HK-2 (cell line): ENCODE results near the gene CPSF4L.

Source experiments
- DNase-seq: peaks from one replicate; pipeline ENCODE4 v3.0.0-alpha.2; 2018; ENCODE audit not compliant: unreplicated experiment

CPSF4L gene

DNA sequence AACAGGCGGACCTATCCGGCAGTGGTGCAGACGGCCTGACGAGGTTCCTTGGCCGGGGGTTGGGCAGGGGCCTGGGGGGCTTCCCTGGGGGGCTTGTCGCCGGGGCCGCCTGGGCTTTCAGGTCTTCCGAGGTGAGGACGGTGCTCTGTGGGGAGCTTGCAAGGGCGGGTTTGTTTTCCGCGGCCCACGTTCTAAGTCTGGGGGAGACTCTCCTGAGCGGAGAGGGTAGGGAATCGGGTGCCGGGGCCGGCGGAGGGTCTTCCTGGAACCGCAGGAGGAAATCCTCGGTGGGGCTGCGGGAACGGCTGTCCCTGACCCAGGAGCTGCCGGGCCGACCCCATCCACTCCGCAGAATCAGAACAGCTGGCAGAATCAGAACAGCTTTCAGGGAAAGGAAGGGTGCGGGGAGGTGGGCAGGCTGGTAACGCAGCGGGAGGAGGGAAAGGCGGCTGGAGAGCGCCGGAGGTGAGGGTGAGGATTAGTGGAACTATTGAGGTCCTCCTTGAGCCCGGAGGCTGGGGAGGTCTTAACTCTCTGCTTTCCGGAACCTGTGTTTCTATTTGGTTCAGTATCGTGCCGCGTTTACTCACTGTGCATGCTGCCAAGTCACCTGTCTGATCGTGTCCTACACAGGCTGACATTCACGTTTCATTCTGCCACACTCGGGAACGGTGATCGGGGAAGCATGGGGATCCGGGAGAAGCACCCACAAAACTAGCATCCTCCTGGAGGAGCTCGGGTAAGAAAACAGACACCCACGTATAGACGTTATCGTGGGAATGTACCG, 28.9 kb downstream of the CPSF4L start:
- DNase-seq = peak; percentile 35

GRCh38 chr17:73231841-73232586, 29.7 kb downstream of the CPSF4L start:
- peak; percentile 95 for DNase-seq

DNA sequence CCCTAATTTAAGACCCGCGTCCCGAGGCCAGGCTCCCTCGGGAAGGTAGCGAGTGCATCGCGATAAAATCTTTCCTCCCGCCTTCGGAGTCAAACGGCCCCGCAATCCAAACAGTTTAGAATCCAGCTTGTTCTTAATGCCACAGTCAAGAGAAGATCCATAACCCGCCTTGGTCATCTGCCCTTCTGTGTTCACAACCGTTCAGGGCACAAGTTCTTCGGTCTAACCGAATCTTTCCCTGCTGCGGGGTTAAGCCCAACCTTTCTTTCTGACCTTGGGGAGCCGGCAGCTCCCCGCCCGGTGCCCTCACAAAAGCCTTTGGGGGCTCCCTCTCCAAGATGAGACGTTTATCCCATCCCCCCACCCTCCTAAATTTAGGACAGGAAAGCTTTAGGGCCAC, 30.3 kb downstream of the CPSF4L start:
- DNase-seq = peak; percentile 13

GRCh38 chr17:73230088-73230487, 31.6 kb downstream of the CPSF4L start:
- no peak for DNase-seq

DNA sequence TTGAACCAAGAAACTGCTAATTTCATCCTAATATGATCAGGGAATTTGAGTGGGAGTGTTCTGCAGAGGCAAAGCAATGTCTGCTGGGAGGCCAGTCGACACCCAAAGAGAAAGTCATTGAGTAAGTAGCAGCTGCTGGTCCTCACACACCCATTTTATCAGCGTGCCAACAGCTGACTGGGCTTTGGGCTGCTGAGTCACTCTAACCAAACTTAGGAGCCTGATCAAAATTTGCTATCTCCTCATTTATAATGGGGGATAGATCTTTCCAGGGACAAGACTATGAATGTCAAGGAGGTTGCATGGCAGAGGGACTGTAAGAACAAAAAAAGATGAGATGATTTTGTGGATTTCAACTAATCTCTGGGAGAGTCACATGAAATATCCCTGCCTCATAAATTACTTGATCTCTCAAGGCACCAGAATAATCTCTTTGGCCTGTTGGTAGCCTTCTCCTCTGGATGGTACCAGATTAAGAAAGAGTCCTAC, 32.9 kb downstream of the CPSF4L start:
- DNase-seq = no peak

DNA sequence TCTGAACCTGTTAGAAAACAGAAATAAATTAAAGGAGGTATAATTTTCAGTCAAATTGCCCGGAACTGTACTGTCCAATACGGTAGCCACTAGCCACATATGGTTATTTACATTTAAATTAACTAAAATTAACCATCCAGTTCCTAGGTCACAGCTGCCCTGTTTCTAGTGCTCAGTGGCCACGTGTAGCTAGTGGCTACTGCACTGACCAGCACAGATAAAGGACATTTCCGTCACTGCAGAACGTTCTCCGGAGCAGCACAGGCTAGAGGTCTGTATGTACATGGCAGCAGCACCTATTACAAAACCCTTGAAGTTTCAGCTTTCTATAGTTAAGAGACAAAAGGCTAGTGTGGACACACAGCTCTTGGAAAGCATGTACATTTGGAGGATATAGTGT, 33.7 kb downstream of the CPSF4L start:
- DNase-seq = no peak

DNA sequence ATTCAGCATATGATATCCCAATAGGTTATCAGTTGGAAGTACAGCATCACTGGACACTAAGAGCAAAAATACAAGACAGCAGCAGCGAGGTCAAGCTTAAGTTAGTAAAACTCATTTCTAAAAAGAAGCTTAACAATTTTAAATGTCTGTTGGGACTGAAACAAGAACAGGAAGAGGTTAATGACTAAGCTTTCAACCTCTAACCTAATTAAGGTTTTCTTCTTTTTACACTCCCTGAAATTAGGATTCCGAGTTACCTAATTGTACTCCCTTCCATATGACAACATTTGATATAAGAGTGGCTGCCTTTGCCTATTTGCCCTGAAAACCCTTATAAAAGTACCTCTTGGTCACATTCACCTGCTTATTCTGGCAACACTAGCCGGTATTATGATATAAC, 34.3 kb downstream of the CPSF4L start:
- DNase-seq = no peak

DNA sequence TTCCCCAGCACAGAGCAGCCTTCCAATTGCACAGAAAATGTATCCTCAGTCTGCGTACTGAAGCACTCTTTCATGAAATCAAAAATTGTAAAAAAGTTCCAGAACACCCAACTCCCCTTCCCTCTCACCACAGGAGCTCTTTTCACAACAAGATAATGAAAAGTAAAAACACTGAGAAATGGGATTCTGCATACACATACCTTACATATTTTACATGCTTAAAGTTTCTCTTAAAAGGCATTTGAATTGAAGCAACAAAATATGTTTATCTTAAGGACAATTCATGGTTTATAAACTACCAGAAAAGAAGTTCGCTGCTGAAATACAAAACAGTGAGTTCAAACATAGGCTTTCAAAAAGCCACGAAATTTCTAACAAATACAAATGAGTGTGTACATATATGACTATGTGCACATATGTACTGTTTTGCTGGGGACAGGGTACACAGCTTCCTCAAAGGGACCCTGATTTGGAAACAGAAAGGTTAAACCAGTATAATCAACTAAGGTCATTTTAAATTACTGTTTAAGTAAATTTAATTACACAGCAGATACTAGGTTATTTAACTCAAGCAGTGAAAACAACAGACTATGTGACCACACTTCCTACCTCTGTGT, 35.0 kb downstream of the CPSF4L start:
- no peak for DNase-seq

GRCh38 chr17:73224663-73225305, 36.9 kb downstream of the CPSF4L start:
- no peak for DNase-seq

- no peak for DNase-seq
These were observed 37.4 kb downstream of the CPSF4L start for GRCh38 chr17:73224237-73224636.

DNA sequence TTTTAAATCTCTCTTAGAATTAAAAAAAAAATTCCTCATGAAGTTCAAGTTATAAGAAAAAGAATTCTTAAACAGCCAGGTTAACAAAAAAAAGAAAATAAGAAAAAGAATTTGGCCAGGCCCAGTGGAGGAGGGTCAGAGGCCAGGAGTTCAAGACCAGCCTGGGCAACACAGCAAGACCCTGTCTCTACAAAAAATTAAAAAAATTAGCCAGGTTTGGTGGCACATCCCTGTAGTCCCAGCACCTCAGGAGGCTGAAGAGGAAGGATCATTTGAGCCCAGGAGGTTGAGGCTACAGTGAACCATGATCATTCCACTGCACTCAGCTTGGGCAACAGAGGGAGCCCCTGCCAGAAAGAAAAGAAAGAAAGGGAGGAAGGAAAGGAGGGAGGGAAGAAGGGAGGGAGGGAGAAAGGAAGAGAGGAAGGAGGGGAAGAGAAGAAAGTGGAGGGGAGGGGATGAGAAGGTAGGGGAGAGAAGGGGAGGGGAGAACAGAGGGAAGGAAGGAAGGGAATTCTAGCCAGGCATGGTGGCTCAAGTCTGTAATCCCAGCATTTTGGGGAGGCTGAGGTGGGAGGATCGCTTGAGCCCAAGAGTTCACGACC, 38.0 kb downstream of the CPSF4L start:
- no peak for DNase-seq

- DNase-seq = no peak
These were observed 46.2 kb downstream of the CPSF4L start for GRCh38 chr17:73215447-73215846.

DNA sequence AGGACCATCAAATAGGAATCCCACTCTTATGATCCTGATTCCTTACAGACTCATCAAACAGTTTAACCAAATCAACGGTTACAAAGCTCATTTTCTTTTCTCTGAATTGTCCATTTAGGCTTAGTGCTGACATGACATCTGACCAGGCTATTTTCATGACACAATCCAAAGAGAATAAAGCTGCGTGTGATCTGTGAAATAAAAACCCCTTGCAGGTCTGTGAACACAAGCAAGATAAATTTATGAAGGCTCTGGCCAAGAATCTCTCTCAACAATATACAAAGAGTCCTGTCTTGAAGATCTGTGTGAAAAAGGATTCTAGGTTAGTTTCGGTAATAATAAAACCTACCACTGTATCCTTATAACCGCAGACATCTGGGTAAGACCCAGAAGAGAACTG, 46.8 kb downstream of the CPSF4L start:
- DNase-seq = no peak

DNA sequence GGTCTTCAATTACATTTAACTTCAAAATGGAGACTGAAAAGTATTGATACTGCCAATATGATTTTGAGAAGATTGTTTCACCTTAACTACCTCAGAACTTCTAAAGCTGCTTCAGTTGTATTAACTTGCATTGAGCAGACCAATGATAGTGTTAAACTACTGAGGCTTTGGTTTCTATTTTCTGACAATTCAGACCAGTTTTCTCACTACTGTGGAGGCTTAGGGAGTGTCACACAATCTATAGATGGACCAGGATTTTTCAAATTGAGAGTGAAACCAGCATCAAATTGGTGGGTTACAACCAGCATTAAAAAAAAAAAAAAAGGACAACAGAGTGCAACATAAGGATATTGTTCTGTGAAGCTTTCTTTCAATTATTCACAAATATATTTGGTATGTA, 47.7 kb downstream of the CPSF4L start:
- no peak for DNase-seq

DNA sequence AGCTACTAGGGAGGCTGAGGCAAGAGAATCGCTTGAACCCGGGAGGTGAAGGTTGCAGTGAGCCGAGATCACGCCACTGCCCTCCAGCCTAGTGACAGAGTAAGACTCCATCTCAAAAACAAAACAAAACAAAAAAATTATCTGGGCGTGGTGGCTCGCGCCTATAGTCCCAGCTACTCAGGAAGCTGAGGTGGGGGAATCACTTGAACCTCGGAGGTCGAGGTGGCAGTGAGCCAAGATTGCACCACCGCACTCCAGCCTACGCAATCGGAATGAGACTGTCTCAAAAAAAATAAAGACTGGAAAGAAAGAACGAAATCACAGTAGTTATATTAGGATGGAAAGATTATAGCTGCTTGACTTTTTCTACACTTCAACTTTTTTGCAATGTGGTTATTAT, 49.9 kb downstream of the CPSF4L start:
- DNase-seq = no peak

- no peak for DNase-seq
These were observed 51.5 kb downstream of the CPSF4L start for GRCh38 chr17:73210002-73210678.

DNA sequence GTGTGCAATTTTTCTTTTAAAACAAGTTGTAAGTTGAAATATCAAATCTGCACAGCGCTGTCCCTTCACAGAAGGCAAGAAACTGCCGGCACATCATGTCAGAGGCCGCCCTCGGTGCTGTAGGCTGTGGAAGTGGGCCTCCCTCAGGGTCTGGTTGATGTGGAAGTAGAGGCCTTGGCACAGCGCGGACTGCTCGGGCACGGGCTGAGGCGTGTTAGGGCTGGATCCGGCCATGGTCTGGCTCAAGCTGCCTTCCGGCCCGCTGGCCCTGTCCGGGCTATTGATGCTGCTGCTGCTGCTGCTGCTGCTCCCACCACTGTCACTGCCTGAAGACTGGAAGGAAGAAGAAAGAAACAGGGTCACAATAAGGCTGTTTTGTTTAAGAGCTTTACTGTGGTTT, 52.2 kb downstream of the CPSF4L start:
- DNase-seq = no peak

- no peak for DNase-seq
These were observed 53.4 kb downstream of the CPSF4L start for GRCh38 chr17:73208139-73208827.

GRCh38 chr17:73205459-73205961, 56.2 kb downstream of the CPSF4L start:
- no peak for DNase-seq

- peak; percentile 14 for DNase-seq
These were observed 57.7 kb downstream of the CPSF4L start for GRCh38 chr17:73203788-73204479.
